Femur (tissue), 1 donor: ENCODE data around the gene RNF157.
"Not testable (repeated sequence)": the region's sequence is repeated elsewhere in the genome, so short reads cannot be mapped to it uniquely, and the experiment has no call there.

Experiments
- DNase-seq: peaks from one replicate; pipeline ENCODE4 v3.0.0-alpha.2; 2017

RNF157 gene

GRCh38 chr17:76232342-76232741, 8.0 kb downstream of the RNF157 start:
- DNase-seq, result no peak

DNA sequence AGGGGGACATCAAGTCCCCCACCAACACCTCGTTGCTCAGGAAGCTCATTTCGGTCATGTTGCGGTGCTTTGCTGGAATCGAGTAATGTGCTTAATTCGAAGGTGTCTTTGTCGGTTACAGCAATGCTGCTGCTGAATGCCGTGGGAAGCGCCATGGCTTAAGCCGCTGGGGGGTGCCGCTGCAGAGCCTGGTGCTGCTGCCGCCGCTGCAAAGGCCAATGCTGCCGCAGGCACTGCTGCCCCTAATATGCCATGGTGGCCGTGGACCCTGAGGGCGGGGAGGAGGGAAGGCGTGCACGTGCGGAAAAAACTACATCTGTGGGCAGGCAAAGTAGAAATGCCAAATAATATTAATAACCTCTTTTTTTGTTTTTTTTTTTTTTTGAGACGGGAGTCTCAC, 13.5 kb downstream of the RNF157 start:
- DNase-seq, result not testable (repeated sequence)

GRCh38 chr17:76225373-76226086, 14.8 kb downstream of the RNF157 start:
- not testable (repeated sequence) for DNase-seq

DNA sequence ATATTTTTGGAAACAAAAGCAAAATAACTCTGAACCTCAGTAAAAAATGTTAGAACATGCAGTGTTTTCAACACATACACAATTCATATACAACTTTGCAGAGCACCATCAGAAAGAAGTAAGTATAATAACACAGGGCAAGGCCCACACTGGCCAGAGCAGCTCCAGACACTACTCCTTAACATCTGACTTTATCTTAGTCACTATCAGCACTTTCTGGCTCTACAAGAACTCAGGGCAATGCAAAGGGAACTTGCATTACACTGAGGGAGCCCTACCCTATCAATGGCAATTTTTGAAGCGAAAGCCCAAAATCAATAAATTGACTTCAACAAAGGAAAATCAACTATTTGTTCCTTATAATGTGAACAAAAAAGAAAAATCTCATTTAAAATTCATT, 16.5 kb downstream of the RNF157 start:
- DNase-seq, result no peak

GRCh38 chr17:76219670-76220383, 20.5 kb downstream of the RNF157 start:
- no peak for DNase-seq

DNA sequence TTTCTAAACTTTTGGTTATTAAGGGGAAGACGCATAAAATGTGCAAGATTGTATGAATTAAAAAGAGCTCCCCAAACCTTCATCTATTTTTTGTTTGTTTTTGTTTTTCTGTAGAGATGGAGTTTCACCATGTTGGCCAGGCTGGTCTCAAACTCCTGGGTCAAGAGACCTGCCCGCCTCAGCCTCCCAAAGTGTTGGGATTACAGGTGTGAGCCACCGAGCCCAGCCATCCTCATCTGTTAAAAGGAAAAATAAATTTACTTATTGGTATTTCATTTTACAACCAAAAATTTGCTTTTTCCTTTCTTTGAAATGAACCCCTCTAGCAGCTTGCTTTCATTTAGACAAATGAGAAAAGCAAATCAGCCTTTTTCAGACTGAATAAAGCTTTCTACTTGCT, 23.2 kb downstream of the RNF157 start:
- DNase-seq, result no peak

DNA sequence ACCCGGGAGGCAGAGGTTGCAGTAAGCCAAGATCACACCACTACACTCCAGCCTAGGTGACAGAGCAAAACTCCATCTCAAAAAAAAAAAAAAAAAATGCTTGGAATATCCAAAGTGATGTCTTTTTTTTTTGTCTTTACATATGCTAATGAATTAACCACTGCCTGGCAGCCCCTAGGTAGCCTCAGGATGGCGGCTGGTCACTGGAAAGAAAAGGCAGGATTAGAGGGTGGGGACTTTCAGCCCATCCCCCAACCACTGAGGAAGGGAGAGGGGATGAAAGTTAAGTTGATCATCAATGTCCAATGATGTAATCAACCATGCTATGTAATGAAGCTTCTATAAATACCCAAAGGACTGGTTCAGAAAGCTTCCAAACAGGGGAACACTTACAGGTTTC, 26.8 kb downstream of the RNF157 start:
- no peak for DNase-seq

- DNase-seq, result no peak
Observed at GRCh38 chr17:76208120-76208519, 32.2 kb downstream of the RNF157 start.

DNA sequence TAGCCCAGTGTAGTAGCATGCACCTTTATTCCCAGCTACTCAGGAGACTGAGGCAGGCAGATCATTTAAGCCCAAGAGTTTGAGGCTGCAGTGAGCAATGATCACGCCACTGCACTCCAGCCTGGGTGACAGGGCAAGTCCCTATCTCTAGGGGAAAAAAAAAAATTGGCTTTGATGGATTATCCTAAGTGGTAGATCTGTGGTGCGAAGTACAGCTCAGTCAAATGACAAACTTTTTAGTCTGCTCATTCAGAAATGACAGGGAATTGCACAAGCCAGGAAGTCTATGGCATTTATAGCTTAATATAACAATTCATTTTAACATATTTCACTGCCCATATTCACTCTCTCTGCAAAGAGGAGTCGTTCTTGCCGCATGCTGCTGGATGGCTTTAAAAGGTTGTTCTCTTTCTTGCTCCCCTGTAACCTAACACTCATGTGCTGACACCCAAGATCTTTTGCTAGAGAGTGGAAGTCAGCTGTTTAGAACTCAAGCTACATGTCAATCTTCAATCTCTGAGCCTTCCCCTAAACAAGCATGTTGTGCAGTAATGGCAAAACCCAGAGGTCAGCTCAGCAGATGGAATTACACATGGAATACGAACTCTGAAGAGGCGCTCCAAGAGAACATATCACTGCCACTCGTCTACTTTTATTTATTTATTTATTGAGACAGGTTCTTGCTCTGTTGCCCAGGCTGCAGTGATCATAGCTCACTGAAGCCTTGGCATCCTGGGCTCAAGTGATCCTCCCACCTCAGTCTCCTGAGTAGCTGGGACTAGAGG, 32.8 kb downstream of the RNF157 start:
- no peak for DNase-seq

- not testable (repeated sequence) for DNase-seq
Observed at GRCh38 chr17:76205542-76206144, 34.6 kb downstream of the RNF157 start.

DNA sequence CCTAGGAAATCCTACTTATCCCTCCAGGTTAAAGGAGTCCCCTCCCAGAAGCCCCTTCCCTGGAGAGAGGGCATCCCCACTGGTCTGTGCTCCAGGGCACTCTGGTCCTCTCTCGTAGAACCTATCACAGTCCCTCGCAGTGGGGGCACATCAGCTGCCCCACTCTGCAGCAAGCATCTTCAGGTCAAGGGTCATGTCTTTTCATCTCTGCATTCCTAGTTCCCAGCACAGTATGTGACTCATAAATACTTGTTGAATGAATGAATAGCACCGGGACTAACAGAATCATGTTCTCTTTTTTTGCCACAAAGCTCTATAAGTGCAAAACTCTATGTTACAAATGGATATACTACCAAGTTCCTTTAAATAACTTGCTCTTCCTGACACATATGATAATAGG, 36.0 kb downstream of the RNF157 start:
- DNase-seq, result no peak

DNA sequence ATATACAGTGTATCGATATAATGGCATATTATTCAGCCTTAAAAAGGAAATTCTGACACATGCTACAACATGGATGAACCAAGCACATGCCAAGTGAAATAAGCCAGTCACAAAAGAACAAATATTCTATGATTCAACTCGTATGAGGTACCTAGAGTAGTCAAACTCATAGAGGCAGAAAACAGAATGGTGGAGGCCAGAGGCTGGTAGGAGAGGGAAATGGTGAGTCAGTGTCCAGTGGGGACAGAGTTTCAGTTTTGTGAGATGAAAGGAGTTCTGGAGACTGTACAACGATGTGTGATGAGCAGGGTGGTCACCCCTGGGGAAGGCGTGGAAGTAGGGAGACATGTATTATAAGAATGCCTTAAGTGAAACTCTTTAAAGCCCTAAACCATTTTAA, 39.9 kb downstream of the RNF157 start:
- DNase-seq, result no peak

DNA sequence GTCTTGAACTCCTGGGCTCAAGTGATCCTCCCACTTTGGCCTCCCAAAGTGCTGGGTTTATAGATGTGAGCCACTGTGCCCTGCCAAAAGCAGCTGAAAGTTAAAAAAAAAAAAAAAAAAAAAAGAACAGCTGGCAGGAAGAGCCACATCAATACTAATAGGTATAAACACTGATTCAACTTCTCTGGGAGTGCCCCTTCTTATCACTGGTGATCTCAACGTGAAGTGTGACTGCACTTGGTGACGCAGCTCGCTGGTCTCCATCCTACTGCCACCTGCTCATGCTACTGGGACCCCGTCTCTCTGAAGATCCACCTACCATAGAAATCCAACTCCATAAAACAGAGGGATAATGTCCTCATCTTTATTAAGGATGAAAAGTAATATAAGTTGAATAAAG, 40.8 kb downstream of the RNF157 start:
- no peak for DNase-seq

DNA sequence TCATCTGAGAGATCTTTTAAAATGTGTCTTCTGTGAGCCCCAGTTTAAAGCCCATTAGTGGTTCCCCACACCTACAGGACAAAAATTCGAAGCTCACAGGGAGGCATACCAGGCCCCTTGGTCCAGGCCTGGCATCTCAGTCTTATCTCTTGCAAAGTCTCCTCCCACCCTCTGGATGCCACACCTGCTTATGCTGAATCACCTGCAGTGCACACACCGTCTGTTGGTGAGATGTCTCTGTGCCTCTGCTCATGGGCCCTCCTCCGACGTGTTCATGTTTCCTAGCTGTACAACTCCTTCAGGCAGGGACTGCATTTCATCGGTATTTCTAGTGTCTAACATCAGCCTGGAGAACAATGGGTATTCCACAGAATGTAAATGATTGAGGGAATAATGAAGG, 41.6 kb downstream of the RNF157 start:
- DNase-seq, result no peak

GRCh38 chr17:76197911-76198310, 42.4 kb downstream of the RNF157 start:
- DNase-seq, result no peak

DNA sequence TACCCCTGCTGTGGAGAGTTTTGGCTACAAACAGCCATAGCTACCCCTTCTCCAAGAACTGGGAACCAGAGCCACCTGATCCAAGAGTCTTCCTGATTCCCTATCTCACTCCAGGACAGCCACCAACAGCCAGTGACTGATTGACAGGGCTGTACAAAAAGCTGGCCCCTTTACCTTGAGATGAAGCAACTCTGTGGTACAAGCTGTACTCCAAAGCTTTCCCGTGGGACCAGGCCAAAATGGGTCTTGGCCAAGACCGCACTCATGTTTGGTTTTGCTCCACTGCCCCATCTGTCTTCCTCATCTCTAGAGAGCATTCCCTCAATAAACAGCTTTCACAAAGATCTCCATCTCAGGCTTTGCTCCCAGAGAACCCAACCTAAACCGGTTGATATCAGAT, 43.6 kb downstream of the RNF157 start:
- DNase-seq, result no peak

DNA sequence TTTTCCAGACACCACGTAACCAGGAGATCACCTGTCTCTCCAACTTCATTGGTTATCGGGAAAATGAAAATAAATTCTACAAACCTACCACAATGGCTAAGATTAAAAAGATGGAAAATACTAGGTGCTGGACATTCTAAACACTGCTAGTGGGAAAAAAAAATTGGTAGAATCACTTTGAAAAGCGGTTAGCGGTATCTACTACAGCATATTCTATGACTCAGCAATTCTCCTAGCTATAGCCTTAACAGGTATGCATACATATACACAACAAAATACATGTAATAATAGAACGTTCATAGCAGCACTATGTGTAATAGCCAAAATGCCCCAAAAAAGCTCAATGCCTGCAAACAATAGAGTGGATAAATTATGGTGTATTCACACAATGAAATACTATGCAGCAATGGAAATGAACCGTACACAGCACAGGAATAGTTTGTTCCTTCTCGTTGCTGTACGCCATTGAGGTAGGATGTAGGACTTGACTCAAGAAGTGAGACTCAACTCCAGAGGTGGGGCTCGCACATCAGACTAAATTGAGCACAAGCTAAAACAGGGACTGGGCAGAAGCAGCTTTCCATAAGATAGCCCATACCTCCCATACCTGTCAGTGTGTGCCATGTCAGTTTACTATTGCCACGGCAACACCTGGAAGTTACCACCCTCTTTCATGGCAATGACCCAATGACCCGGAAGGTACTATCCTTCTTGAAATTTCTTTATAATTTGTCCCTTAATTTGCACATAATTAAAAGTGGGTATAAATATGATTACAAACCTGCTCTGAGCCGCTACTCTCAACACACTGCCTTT, 44.8 kb downstream of the RNF157 start:
- no peak for DNase-seq

GRCh38 chr17:76193591-76193990, 46.7 kb downstream of the RNF157 start:
- no peak for DNase-seq

GRCh38 chr17:76191896-76192295, 48.4 kb downstream of the RNF157 start:
- DNase-seq, result no peak

GRCh38 chr17:76189741-76190140, 50.6 kb downstream of the RNF157 start:
- no peak for DNase-seq

GRCh38 chr17:76189247-76189646, 51.0 kb downstream of the RNF157 start:
- no peak for DNase-seq

DNA sequence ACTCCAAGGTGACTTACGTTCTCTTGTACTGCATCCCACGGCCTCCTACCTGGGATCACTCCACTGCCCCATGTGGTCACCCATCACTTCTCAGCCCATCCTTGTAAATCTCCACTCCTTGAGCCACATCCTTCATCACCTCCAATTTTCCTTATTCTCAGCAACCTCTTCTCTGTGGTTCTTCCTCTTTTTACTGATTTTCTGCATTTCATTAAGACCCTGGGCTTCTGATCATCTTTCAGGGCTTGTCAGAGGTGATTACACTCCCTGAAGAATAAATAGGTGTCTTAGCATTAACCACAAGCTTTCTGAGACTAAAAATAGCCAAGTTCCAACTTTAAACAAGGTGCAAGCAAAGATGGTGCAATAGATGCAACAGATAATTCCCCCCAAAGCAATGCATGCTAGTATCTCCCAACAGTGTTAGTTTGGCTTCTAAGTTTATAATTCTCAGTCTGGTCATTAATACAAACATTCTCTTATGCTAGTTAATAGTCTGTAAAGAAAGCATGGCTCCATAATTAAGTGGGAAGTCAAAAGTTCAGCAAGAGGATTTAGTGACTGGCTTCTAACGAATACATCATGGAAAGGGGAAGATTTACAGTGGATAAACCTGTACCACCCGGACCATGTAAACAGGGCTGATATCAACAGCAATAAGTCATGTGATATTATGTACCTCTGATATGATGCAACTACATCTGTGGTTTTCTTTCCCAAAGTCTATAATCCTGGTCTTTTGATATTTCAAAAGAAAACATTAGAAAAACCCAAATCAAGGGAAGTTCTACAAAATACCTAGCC, 51.9 kb downstream of the RNF157 start:
- no peak for DNase-seq
